ENCODE data around the gene COX6A1.
"Not testable (repeated sequence)": the region's sequence is repeated elsewhere in the genome, so short reads cannot be mapped to it uniquely, and the experiment has no call there.

COX6A1 gene

DNA sequence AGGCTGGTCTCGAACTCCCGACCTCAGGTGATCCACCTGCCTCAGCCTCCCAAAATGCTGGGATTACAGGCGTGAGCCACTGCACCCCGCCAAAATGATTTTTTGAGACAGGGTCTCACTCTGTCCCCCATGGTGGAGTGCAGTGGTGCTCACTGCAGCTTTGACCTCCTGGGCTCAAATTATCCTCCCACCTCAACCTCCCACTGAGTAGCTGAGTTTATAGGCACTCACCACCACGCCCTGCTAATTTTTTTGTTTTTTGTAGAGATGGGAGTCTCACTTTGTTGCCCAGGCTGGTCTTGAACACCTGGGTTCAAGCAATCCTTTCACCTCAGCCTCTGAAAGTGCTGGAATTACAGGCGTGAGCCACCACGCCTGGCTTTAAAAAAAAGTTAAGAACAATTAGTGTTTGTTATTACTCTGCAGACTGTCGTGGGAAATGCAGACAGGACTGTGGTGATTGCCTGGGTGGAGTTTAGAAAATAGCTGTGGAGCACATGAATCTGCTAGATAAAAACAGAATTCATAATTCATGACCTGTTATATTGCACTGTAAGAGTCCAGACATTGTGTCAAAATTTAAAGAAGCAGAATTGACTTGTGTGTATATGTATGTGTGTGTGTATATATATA, 9.2 kb upstream of the COX6A1 start:
- DNase-seq (ENCODE audit: low read depth): no peak

DNA sequence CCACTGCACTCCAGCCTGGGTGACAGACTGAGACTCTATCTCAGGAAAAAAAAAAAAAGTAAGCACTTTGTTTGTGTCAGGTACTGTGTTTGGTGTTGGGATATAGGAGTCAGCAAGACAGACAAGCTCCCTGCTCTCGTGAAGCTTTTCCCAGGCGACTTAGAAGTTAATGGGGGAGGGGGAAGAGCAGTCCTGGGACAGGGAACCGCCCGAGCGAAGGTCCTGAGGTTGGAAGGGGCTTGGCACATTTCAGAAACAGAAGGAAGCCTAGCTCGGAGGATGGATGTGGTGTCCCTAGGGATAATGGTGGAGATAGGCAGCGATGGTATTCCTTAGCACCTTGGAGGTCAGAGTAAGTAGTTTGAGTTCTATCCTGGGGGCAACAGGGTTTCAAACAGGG, 8.5 kb upstream of the COX6A1 start:
- no peak for DNase-seq (ENCODE audit: low read depth)

DNA sequence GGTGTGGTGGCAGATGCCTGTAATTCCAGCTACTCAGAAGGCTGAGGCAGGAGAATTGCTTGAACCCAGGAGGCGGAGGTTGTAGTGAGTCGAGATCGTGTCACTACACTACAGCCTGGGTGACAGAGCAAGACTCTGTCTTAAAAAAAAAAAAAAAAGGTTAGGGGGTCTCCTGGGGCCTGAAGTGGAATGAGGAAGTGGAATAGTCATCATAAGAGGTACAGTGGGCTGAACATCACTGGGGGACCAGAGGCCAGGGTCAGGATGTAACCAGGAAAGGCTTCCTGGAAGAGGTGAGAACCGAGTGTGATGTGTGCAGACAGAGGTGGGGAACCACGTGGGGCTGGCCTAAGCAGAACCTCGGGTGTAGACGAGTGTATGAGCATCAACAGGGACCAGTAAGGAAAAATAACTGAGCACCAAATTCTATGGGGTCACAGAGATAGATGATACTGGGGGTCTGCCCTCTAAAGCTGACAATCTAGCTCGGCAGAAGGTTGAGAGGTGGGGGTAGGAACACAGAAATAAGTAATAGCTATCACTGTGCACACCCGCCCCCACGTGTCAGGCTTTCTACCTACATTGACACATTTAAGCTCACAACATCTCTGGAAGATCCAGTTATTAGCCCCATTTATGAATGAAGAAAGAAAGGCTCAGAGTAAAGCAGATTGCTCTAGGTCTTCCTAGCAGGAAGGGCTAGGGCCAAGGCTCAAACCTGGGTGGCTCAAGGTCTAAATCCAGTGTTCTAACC, 5.0 kb upstream of the COX6A1 start:
- DNase-seq (ENCODE audit: low read depth): no peak

DNA sequence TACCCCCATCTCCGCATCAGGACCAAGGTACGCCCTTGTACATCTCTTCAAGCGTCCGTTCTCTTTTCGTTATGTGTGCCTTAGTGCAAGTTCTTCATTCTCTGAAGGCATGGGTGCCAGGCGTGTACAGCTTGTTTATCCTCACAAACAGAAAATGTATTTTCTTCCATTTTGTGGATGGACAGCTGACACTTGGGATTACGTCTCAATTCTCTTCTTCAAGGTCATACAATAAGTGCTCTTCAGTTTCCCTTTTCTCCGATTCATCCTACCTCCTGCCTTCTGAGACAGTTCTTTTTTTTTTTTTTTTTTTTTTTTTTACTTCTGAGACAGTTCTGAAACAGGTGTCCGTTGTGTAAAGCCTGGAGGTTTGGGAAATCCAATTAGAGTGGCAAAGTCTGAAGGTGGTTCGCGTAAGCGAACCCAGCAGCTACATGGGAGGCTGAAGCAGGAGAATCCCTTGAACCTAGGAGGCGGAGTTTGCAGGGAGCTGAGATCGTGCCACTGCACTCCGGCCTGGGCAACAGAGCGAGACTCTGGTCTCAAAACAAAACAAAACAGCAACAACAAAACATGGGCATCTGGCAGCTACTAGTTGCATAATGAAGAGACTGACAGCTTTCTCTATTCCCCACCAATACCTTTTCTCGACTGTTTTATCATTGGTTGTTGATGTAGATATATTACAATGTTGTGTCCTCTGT, 734 bp downstream of the COX6A1 start:
- DNase-seq (ENCODE audit: low read depth): no peak

DNA sequence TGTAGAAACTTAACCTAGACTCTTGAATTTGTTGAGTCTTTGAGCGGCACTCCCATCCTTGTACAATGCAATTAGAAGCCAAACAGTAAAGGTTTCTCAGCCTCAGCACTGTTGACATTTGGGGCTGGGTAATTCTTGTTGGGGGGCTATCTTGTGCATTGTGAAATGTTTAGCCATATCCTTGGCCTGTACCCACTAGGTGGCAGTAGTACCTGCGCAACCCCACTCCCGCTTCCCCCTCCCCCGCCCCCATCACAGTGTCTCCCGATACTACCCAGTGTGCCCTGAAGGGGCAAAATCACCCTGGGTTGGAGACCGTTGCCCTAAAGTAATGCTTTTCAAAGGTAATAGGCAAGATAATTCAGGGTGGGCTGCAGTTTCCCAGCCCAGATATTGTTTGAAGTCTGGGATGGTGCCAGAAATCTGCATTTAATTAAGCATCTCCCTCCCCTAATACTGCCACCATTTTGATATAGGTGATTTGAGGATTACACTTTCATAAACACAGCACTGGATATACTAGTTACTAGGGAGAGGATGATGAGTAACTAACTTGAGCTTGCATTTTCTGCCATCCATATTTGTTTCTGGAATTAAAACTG, 1.8 kb downstream of the COX6A1 start:
- peak; percentile 6 for DNase-seq (ENCODE audit: low read depth)

DNA sequence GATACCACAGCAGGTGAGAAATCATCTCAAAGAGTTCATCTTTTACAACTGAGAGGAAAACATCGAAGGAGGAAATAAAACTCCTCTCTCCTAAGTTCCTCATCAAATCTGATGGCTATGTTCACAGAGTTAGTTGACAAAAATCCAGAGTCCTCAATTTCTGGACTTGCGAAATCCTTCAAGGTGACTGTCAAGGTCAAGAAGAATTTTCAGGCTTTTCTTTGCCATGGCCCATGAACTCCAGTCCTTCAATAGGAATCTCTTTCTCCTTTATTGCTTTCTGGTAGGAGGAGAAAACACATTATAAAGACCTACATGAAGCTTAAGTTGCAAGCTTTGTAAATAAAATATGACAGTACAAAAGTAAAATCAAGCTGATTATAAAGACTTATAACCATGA, 6.8 kb downstream of the COX6A1 start:
- DNase-seq (ENCODE audit: low read depth): no peak

DNA sequence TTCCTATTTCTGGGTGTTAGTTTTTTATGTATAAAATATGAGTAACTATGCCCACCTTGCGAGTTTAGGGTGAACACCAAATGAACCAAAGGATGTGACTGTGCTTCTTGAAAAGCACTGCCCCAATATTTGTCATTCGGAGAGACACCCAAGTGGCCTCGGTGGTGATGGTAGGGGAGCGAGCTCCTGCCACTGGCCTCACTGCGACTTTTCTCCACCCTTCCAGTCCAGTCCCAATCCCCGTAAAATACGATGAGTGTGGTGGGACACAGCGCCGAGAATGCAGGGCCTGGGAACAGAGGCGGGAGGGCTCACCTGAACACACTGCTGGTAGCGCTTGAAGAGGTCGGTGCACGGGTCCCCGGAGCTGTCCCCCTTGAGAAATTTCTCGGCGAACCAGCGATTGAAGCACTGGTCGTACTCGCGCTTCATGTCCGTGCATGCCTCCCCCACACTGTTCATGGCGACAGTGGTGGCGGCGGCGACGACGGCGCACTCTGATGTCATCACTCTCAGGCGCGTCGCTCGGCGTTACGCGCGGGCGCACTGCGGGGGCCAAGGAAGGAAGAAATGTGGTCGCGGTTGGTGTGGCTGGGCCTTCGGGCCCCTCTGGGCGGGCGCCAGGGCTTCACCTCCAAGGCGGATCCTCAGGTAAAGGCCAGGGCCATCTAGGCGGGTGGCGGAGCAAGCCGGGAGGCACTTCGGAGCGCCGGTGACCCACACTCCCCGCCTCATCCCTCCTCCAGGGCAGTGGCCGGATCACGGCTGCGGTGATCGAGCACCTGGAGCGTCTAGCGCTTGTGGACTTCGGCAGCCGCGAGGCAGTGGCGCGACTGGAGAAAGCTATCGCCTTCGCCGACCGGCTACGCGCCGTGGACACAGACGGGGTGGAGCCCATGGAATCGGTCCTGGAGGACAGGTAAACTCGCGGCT, 8.3 kb downstream of the COX6A1 start, which contains the start of the genes GATC and TRIAP1:
Gene GATC (plus strand): TSS at position 534 of the 933 bp plus-strand sequence. CDS start 37 bp downstream, at position 571.
Gene TRIAP1 (minus strand): TSS at position 474 of the 933 bp plus-strand sequence. CDS start 12 bp downstream, at position 462.
- DNase-seq (ENCODE audit: low read depth): no peak

DNA sequence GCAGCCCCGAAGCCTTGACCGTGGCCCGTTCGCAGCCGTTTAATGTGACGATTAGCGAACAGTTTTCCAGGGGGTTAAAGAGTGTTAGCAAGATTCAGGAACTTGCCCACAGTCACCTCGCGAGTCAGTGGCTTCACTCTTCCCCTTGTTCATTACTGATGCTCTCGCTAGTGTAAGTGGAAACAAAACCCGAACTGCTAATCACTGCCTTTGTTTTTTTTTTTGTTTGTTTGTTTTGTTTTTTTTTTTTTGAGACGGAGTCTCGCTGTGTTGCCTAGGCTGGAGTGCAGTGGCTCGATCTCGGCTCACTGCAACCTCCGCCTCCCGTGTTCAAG, 8.9 kb downstream of the COX6A1 start:
- DNase-seq (ENCODE audit: low read depth): not testable (repeated sequence)

DNA sequence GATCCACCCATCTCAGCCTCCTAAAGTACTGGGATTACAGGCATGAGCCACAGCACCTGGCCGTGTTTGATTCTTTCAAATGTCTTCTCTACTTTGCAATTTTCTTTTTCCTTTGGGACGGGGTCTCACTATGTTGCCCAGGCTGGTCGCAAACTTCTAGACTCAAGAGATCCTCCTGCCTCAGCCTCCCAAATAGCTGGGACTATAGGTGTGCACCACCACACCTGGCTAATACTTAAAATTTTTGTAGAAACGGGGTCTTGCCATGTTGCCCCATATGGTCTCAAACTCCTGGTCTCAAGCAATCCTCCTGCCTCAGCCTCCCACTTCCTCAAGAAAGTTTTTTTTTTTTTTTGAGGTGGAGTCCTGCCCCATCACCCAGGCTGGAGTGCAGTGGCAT, 10.1 kb downstream of the COX6A1 start:
- no peak for DNase-seq (ENCODE audit: low read depth)

DNA sequence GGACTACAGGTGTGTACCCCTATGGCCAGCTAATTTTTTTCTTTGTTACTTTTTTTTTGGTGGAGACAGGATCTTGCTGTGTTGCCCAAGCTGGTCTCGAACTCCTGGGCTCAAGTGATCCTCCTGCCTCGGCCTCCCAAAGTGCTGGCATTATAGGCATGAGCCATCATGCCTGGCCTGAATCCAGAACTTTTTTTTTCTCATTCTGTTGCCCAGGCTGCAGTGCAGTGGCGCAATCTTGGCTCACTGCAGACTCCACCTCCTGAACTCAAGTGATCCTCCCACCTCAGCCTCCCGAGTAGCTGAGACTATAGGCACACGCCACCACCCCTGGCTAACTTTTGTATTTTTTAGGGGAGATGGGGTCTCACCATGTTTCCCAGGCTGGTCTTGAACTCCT, 14.6 kb downstream of the COX6A1 start:
- not testable (repeated sequence) for DNase-seq (ENCODE audit: low read depth)

DNA sequence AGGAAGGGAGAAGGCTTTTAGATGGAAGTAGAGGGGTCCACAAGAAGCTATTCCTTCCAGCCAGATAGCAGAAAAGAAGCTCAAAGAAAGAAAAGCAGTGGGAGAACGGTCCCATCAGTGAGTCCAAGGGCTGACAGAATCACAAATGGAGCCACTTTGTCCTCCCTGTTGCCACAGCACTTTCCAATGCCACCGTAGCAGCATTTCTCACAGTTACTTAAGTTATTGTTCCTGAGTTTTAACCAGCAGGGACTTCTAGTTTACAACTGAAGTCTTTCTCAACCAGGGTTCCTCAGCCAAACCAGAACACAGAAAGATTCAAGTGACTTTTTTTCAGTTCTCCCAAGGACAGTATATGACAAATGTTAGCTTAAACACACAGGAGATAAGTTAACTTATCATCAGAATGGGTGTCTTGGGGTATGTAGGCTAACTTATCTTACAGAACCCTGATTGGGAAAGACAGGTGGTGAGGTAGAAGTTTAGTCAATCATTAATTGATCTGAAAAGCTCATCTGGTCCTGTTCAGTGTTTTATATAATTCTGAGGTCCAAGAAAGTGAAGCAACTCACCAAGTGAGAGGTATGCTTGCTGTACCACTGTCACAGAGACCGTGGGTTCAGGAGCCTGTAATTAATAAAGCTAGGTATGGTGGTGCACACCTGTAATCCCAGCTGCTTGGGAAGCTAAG, 15.3 kb downstream of the COX6A1 start:
- no peak for DNase-seq (ENCODE audit: low read depth)

DNA sequence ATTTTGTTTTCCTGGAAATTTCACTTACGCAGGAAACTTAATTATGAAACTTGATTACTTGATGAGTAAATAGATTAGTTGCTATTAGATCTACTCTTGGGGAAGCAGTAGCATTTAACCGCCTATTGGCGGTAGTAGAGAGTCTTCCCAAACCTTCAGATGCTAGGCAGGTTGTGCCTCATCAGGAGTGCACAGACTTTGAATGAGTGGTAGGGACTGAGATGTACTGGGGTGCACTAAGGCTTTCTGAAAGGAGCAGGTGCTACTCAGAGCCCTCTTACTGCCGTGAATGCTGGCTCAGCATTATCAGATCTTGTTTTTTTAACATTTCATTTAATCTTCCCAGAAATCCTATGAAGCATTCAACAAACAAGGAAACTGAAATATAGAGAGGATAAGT, 16.1 kb downstream of the COX6A1 start:
- DNase-seq (ENCODE audit: low read depth): no peak

DNA sequence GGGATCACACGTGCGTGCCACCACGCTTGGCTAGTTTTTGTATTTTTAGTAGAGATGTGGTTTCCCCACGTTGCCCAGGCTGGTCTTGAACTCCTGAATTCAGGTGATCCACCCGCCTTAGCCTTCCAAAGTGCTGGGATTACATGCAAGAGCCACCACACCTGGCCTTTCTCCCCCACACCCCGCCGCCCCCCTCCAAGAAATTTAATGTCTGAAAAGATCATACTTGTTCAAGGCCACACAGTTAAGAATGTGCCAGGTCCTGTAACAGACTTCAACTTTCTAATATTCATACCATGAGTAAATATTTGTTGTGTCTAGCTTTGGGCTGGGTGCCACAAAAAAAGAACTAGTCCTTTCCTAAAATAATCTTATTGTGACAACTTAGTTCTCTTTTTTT, 17.4 kb downstream of the COX6A1 start:
- no peak for DNase-seq (ENCODE audit: low read depth)

DNA sequence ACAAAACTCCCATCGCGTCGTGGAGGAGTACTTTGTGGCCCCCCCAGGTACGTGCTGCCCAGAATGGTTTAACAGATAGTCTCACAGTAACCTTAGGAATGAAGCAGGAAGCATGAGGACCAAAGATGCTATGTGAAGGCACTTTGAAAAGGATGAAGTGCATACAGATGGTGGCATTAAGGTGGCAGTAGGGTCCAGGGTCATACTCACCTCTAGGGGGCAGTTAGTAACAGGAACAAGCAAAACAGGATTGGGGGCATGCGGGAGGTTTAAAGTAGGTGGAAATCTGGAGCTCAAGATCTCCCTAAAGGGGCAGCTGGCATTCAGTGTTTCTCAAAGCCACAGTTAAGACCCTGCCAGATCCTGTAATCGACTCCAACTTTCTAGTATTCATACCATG, 19.2 kb downstream of the COX6A1 start:
- DNase-seq (ENCODE audit: low read depth): no peak

DNA sequence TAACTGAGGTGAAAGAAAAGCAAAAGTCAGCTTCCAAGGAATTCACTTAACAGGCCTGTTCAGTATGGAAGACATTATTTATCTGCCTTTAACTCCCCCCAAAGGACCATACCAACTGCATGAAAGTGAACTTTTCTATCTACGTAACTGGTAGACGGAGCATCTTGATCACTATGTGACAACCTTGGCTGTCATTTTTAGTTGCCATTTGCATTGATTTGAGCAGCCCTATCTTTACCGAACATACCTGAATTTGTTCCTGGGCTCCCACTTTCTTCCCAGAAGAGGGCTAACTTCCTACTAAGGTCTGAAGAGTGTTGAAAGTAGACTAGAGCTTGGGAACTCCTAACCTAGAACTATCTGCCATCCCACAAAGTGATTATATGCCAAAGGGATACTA, 22.2 kb downstream of the COX6A1 start:
- no peak for DNase-seq (ENCODE audit: low read depth)

DNA sequence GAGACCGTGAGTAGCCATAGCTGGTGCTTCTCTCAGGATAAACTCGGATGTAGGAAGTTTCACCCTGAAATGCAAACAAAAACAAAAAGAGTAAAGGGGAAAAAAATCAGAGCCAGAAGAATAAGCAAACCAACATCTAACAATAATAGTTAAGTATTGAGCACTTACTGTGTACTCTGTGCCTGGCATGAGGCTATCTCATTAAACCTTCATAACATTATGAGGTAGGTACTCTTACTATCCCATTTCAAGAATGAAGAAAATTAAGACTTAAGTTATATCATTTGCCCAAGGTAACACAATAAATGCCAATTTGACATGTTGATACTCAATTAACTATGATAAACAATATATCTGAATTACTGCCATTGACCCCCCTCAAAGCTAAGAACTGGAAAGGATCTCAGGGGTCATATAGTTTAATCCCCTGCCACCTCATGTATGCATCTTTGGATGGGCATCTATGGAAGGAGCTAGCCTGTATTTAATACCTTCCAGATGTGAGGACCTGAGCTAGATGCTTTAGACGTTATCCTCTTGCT, 24.3 kb downstream of the COX6A1 start:
- DNase-seq (ENCODE audit: low read depth): no peak

DNA sequence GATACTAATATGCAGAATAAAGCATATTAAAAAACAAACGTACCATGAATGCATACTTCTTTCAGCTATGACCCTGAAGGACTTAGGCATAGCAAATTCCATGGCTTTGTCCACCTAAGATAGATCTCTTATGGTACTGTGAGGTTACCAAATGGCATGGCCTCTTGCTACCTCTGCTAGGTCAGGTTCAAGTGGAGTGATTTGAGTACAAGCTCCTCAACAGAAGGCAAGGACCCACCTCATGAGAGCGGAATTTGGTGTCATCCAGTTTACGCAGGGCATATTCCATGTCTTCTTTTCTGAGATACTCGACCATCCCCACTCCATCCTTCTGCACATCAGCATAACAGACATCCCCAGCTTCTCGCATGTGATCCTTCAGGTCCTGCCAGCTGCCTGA, 25.8 kb downstream of the COX6A1 start:
- DNase-seq (ENCODE audit: low read depth): no peak

DNA sequence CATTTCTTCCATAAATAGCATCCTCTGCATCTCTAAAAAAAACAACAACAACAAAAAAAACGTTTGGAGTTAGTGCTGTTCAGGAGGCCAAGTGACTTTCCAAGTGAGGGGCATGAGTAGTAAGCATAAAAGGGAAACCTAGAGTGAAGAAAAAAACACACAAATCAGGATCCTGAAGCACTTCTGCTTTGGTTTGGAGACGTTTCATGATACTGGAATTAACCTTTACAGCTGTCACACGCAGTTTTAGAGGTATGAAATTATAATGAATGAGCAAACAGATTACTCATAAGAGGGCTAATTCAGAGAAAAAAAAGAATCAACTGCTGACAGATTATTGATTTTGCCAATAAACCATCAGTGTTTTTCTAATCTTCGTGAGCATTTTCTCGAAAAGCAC, 27.8 kb downstream of the COX6A1 start:
- no peak for DNase-seq (ENCODE audit: low read depth)

DNA sequence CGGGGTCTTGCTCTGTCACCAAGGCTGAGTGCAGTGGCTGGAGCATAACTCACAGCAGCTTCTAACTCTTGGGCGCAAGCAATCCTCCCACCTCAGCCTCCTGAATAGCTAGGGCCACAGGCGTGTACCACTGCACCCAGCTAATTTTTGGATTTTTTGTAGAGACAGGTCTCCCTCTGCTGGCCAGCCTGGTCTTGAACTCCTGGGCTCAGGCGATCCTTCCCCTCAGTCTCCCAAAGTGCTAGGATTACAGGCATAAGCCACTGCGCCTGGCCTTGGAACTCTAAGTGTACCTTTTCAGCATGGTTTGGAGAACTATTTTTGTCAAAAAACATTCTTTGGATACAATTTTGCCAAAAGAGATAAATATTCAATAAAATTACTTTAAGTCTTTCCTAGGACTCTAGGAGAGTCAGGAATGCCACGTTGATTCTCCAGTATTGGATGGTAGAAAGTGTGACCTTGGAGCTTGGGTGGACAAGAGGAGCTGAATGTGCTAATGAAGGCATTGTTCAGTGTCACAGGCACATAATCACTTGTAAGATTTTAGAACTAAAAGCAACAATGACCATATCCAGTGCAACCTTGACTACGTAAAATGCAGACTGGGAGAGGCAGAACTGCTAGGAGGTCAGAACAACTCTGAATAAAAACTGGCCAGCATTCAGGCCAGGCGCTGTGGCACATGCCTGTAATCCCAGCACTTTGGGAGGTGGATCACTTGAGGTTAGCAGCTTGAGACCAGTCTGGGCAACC, 28.8 kb downstream of the COX6A1 start:
- no peak for DNase-seq (ENCODE audit: low read depth)

DNA sequence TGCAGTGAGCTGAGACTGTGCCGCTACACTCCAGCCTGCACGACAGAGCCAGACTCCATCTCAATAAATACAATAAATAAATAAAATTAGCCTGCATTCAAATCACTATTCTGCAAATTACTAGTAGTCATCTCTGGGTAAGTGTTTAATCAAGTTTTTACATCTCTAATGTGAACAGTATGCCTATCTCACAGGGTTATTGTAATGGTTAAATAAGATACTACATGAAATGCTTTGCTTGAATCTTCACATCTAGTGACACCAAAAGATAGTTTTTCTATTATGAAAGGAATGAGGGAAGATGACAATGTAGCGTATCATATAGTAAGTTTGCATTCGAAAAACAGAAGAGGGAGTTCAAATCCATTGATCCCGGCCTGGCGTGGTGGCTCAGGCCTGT, 29.5 kb downstream of the COX6A1 start:
- no peak for DNase-seq (ENCODE audit: low read depth)
